NCI-H1048 (cell line): ENCODE measurements around the gene LECT2.

Experiments used
- DNase-seq: peaks from one replicate; lab custom pipeline; 2025; lab: John Stamatoyannopoulos, UW

The LECT2 gene

GRCh38 chr5:135934939-135935338, 19.8 kb downstream of the LECT2 start:
- DNase-seq: no peak

GRCh38 chr5:135930949-135931295, 23.9 kb downstream of the LECT2 start:
- DNase-seq: no peak

- DNase-seq: no peak
Observed at GRCh38 chr5:135930029-135930948, 24.5 kb downstream of the LECT2 start.

- DNase-seq: no peak
Observed at GRCh38 chr5:135921388-135921787, 33.4 kb downstream of the LECT2 start.

GRCh38 chr5:135920199-135920598, 34.6 kb downstream of the LECT2 start:
- no peak for DNase-seq

- no peak for DNase-seq
Observed at GRCh38 chr5:135916638-135917263, 38.0 kb downstream of the LECT2 start.

GRCh38 chr5:135915466-135916001, 39.2 kb downstream of the LECT2 start:
- no peak for DNase-seq

GRCh38 chr5:135913713-135914626, 40.8 kb downstream of the LECT2 start:
- no peak for DNase-seq

- DNase-seq: no peak
Observed at GRCh38 chr5:135905144-135905543, 49.6 kb downstream of the LECT2 start.

GRCh38 chr5:135901633-135902032, 53.1 kb downstream of the LECT2 start:
- DNase-seq: no peak

GRCh38 chr5:135900276-135900675, 54.5 kb downstream of the LECT2 start:
- no peak for DNase-seq

GRCh38 chr5:135898651-135899050, 56.1 kb downstream of the LECT2 start:
- no peak for DNase-seq
